ENCODE results near the gene CCDC88B. TPM values are rescaled to one million over a fixed set of nuclear protein-coding genes. Genes with fewer than 3 reads are reported as not detected.

The CCDC88B gene
- total and polyA plus RNA-seq, 9 of the 15 experiments (the other 6 are each of a cell fraction or from before 2014, with no cell fraction given): 0.13 to 18.1 (median 7.9) TPM

GRCh38 chr11:64327375-64327774 lies 12.6 kb upstream of the CCDC88B start (continued):
- TF ChIP-seq CEBPG (CRISPR knock-in tag; IDR thresholded peaks at IDR 0.05) (no peak), CEBPG (tag; conservative IDR thresholded peaks at IDR 0.05 in 1 of 2, IDR thresholded peaks at IDR 0.05 in 1 of 2) (no peak), BCOR (IDR thresholded peaks at IDR 0.05) (peak; percentile 87), WHSC1 (IDR thresholded peaks at IDR 0.05; ENCODE audit: low read length) (no peak), TCF7L2 (IDR thresholded peaks at IDR 0.05; ENCODE audit: low read depth, low read length) (no peak), CBX3 (IDR thresholded peaks at IDR 0.05; ENCODE audit: borderline replicate concordance in 1 of 2, low read length in 2 of 2) (peak in 1 of 2 experiments; percentile 87; a peak in 2 of 3 replicates), TFE3 (CRISPR knock-in tag; IDR thresholded peaks at IDR 0.05) (no peak), HLTF (IDR thresholded peaks at IDR 0.05) (peak; percentile 96), NFYB (IDR thresholded peaks at IDR 0.05; ENCODE audit: extremely low read depth, insufficient read length) (peak; percentile 32)
- TF ChIP-seq, protein P1, sequence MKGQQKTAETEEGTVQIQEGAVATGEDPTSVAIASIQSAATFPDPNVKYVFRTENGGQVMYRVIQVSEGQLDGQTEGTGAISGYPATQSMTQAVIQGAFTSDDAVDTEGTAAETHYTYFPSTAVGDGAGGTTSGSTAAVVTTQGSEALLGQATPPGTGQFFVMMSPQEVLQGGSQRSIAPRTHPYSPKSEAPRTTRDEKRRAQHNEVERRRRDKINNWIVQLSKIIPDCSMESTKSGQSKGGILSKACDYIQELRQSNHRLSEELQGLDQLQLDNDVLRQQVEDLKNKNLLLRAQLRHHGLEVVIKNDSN (CRISPR knock-in tag; IDR thresholded peaks at IDR 0.05): peak; percentile 35
